ENCODE results near the gene CDYL. TPM values are rescaled to one million over a fixed set of nuclear protein-coding genes. Genes with fewer than 3 reads are reported as not detected.

CDYL gene
- total and polyA plus RNA-seq, 9 donors = 9.9 to 71.3 (median 45.1) TPM

GRCh38 chr6:4941782-4942672 is 165.8 kb downstream of the CDYL start:
- WGBS, 3 donors = 22 to 26% (median 24%) methylated on average over 6 of the region's 6 CpGs
- no peaks in the 10 kb centered on the region for H3K36me3 ChIP-seq
- H3K9me3 ChIP-seq = no peaks in the 10 kb centered on the region
- intact Hi-C loops (cut with DNase I) = no loop called here
- TF ChIP-seq EP300 (IDR thresholded peaks at IDR 0.05) (no peak), CTCF (IDR thresholded peaks at IDR 0.05) (no peak), POLR2A (IDR thresholded peaks at IDR 0.05) (no peak)
- H3K27me3 ChIP-seq = no peaks in the 10 kb centered on the region
- DNase-seq = no peak
- H3K4me1 ChIP-seq (ENCODE audit: insufficient read depth) = peaks cover 9% of the 10 kb centered on the region
- H3K4me3 ChIP-seq = no peak overlapping the region
- no peak overlapping the region for H3K27ac ChIP-seq

- Histone ChIP-seq H3K27me3 (no peaks in the 10 kb centered on the region), H3K9me3 (no peaks in the 10 kb centered on the region), H3K36me3 (no peaks in the 10 kb centered on the region), H3K27ac (no peak overlapping the region), H3K4me3 (no peak overlapping the region), H3K4me1 (ENCODE audit: insufficient read depth) (peaks cover 9% of the 10 kb centered on the region)
- TF ChIP-seq CTCF (IDR thresholded peaks at IDR 0.05) (no peak), EP300 (IDR thresholded peaks at IDR 0.05) (no peak), POLR2A (IDR thresholded peaks at IDR 0.05) (no peak)
- intact Hi-C loops (cut with DNase I) = no loop called here
- no peak for DNase-seq
- 61 to 75% (median 74%) methylated on average over 4 of the region's 4 CpGs for WGBS, 3 donors
These were observed 166.4 kb downstream of the CDYL start for GRCh38 chr6:4942673-4943009.

- no peak for TF ChIP-seq EP300 (IDR thresholded peaks at IDR 0.05)
- no peak for TF ChIP-seq CTCF (IDR thresholded peaks at IDR 0.05)
- no peak for TF ChIP-seq POLR2A (IDR thresholded peaks at IDR 0.05)
- intact Hi-C loops (cut with DNase I) = no loop called here
- H3K36me3 ChIP-seq = no peaks in the 10 kb centered on the region
- no peak overlapping the region for H3K4me3 ChIP-seq
- H3K27me3 ChIP-seq = no peaks in the 10 kb centered on the region
- H3K4me1 ChIP-seq (ENCODE audit: insufficient read depth) = peaks cover 9% of the 10 kb centered on the region
- no peaks in the 10 kb centered on the region for H3K9me3 ChIP-seq
- 75 to 86% (median 79%) methylated on average over 2 of the region's 2 CpGs for WGBS, 3 donors
- no peak overlapping the region for H3K27ac ChIP-seq
- no peak for DNase-seq
These were observed 167.5 kb downstream of the CDYL start for GRCh38 chr6:4943716-4944115.

GRCh38 chr6:4944325-4944724 is 168.1 kb downstream of the CDYL start:
- H3K4me1 ChIP-seq (ENCODE audit: insufficient read depth) = peaks cover 9% of the 10 kb centered on the region
- H3K9me3 ChIP-seq = no peaks in the 10 kb centered on the region
- H3K27me3 ChIP-seq = no peaks in the 10 kb centered on the region
- 95 to 97% (median 96%) methylated on average over 8 of the region's 8 CpGs for WGBS, 3 donors
- no peak overlapping the region for H3K4me3 ChIP-seq
- no peak for DNase-seq
- intact Hi-C loops (cut with DNase I) = no loop called here
- H3K36me3 ChIP-seq = no peaks in the 10 kb centered on the region
- no peak overlapping the region for H3K27ac ChIP-seq
- no peak for TF ChIP-seq EP300 (IDR thresholded peaks at IDR 0.05)

GRCh38 chr6:4946521-4946920 is 170.3 kb downstream of the CDYL start:
- no peak for TF ChIP-seq POLR2A (IDR thresholded peaks at IDR 0.05)
- H3K27me3 ChIP-seq = no peaks in the 10 kb centered on the region
- peaks cover 7% of the 10 kb centered on the region for H3K4me1 ChIP-seq (ENCODE audit: insufficient read depth)
- no peaks in the 10 kb centered on the region for H3K36me3 ChIP-seq
- no peaks in the 10 kb centered on the region for H3K9me3 ChIP-seq
- H3K4me3 ChIP-seq = no peak overlapping the region
- no peak for DNase-seq
- 87 to 90% (median 88%) methylated on average over 8 to 11 of the region's 11 CpGs for WGBS, 3 donors
- H3K27ac ChIP-seq = no peak overlapping the region
- intact Hi-C loops (cut with DNase I) = no loop called here

All from ovary (tissue), 9 donors.